A549 treated with CORT108297 at 1 μM for 4 hours (cell line): ENCODE results near the gene LILRA1. TPM values are rescaled to one million over a fixed set of nuclear protein-coding genes. Genes with fewer than 3 reads are reported as not detected.

ENCODE experiments used
- total RNA-seq: library from RNA; stranded (reverse); fragments of 200-300 nt; extraction: Qiagen RNA extraction; gene quantifications from 5 replicates; pipeline ENCODE4 v1.2.3, GENCODE V29; 2022

LILRA1 gene
- not detected in 5 replicates for total RNA-seq

GRCh38 chr19:54593445-54593844 is at the start of gene LILRA1:
Gene LILRA1 (plus strand): TSS chr19:54593632. CDS start chr19:54594245, 613 bp downstream.

GRCh38 chr19:54573330-54573872 is 20.0 kb upstream of the LILRA1 start, which contains the start of gene LILRA2:
Gene LILRA2 (plus strand): TSS chr19:54573790. CDS start chr19:54573879, 89 bp downstream.

GRCh38 chr19:54630262-54630661 is 36.8 kb downstream of the LILRA1 start, which contains the start of gene LILRB1:
Gene LILRB1 (plus strand): TSS chr19:54630484. CDS start chr19:54631074, 590 bp downstream.

Other genes with a start within 250 kb of the LILRA1 start
- gene LAIR1, start 228.7 kb upstream of the LILRA1 start, total RNA-seq: not detected in 5 replicates
- 0.07 to 0.27 TPM (median 0.20 TPM) in 3 of 5 replicates, not detected in the others for gene TTYH1, start 178.2 kb upstream of the LILRA1 start, total RNA-seq
- 68.5 to 144 TPM (median 126 TPM) in 5 replicates for gene LENG8, start 144.4 kb upstream of the LILRA1 start, total RNA-seq
- gene LENG9, start 129.9 kb upstream of the LILRA1 start, total RNA-seq: 3.7 to 8.0 TPM (median 7.3 TPM) in 5 replicates
- gene CDC42EP5, start 120.3 kb upstream of the LILRA1 start, total RNA-seq: not detected in 5 replicates
- gene LAIR2, start 90.8 kb upstream of the LILRA1 start, total RNA-seq: not detected in 5 replicates
- not detected in 5 replicates for gene LILRA2, start 19.8 kb upstream of the LILRA1 start, total RNA-seq
- gene LILRB1, start 36.9 kb downstream of the LILRA1 start, total RNA-seq: 0.08 TPM in 1 of 5 replicates, not detected in the others
- 0.06 TPM in 1 of 5 replicates, not detected in the others for gene LILRB4, start 69.4 kb downstream of the LILRA1 start, total RNA-seq
- gene KIR3DL3, start 130.8 kb downstream of the LILRA1 start, total RNA-seq: not detected in 5 replicates
- not detected in 5 replicates for gene KIR2DL3, start 144.9 kb downstream of the LILRA1 start, total RNA-seq
- gene KIR2DL1, start 176.2 kb downstream of the LILRA1 start, total RNA-seq: not detected in 5 replicates
- gene KIR2DL4, start 210.0 kb downstream of the LILRA1 start, total RNA-seq: not detected in 5 replicates
- not detected in 5 replicates for gene KIR3DL1, start 222.8 kb downstream of the LILRA1 start, total RNA-seq
- not detected in 5 replicates for gene KIR2DS4, start 239.0 kb downstream of the LILRA1 start, total RNA-seq